HEK293 (cell line): ENCODE data around the gene ZBTB14.

Experiments
- CTCF ChIA-PET: fragments of 350-600 bp; formaldehyde crosslinking; extraction: SDS; loops from one replicate; lab custom pipeline; 2021; ENCODE audit warnings: antibody characterized with exemption; lab: Yijun Ruan, JAX
- POLR2A ChIA-PET: fragments of 300-600 bp; formaldehyde crosslinking; extraction: SDS; loops from one replicate; lab custom pipeline; 2020; ENCODE audit warnings: antibody characterized with exemption, inconsistent platforms; lab: Yijun Ruan, JAX
- H3K27ac ChIP-seq: fragments of 200-500 bp; sonication (Bioruptor generic); 2 replicates; pipeline ENCODE4 v1.5.1; 2014; ENCODE audit warnings: low read depth, low read length, control low read depth, inconsistent platforms; ENCODE audit errors: extremely low read depth
- H3K36me3 ChIP-seq, 2 experiments: fragments of 200-500 bp in 1 of 2; sonication (Bioruptor generic) in 1 of 2; 1 replicate in 1 of 2; 2 replicates in 1 of 2; pipeline ENCODE4 v1.5.1; 2014 to 2017; ENCODE audit warnings: inconsistent platforms in 2 of 2, low read length in 2 of 2; ENCODE audit not compliant: control insufficient read depth in 2 of 2, insufficient read depth in 1 of 2
- H3K4me1 ChIP-seq: fragments of 200-500 bp; sonication (Bioruptor generic); 2 replicates; pipeline ENCODE4 v1.5.1; 2014; ENCODE audit warnings: mild to moderate bottlenecking, low read length, inconsistent platforms; ENCODE audit not compliant: control insufficient read depth, insufficient read depth
- H3K4me3 ChIP-seq: 2 replicates; pipeline ENCODE4 v1.5.1; 2011; ENCODE audit warnings: low read depth, mild to moderate bottlenecking, control low read depth, low read length, moderate library complexity
- H3K9me3 ChIP-seq: fragments of 200-500 bp; sonication (Bioruptor generic); 2 replicates; pipeline ENCODE4 v1.5.1; 2014; ENCODE audit warnings: low read depth, low read length, inconsistent platforms; ENCODE audit not compliant: control insufficient read depth, insufficient read depth
- YY2 ChIP-seq: fragments of 450-650 bp; formaldehyde crosslinking; IDR thresholded peaks from 2 replicates; pipeline ENCODE4 v1.5.1; 2016; ENCODE audit warnings: missing biosample characterization, missing genetic modification characterization
- ZBTB11 ChIP-seq: fragments of 450-650 bp; formaldehyde crosslinking; conservative IDR thresholded peaks from 2 replicates; pipeline ENCODE4 v1.5.1; 2016; ENCODE audit warnings: low read depth, missing biosample characterization, missing genetic modification characterization
- ZNF214 ChIP-seq: fragments of 450-650 bp; formaldehyde crosslinking; IDR thresholded peaks from 2 replicates; pipeline ENCODE4 v1.5.1; 2017; ENCODE audit warnings: missing biosample characterization, mild to moderate bottlenecking, missing genetic modification characterization, borderline replicate concordance
- ZNF26 ChIP-seq: fragments of 450-650 bp; formaldehyde crosslinking; IDR thresholded peaks from 2 replicates; pipeline ENCODE4 v1.5.1; 2016; ENCODE audit warnings: missing biosample characterization, missing genetic modification characterization
- ZNF280D ChIP-seq: fragments of 450-650 bp; formaldehyde crosslinking; IDR thresholded peaks from 2 replicates; pipeline ENCODE4 v1.5.1; 2016; ENCODE audit warnings: missing biosample characterization, missing genetic modification characterization
- ZNF37A ChIP-seq: fragments of 450-650 bp; IDR thresholded peaks from 2 replicates; pipeline ENCODE4 v1.5.1; 2018; ENCODE audit warnings: missing biosample characterization, missing genetic modification characterization
- ZNF398 ChIP-seq: fragments of 450-650 bp; formaldehyde crosslinking; IDR thresholded peaks from 2 replicates; pipeline ENCODE4 v1.5.1; 2017; ENCODE audit warnings: missing biosample characterization, missing genetic modification characterization
- ZNF488 ChIP-seq: fragments of 450-650 bp; formaldehyde crosslinking; IDR thresholded peaks from 2 replicates; pipeline ENCODE4 v1.5.1; 2016; ENCODE audit warnings: missing biosample characterization, missing genetic modification characterization
- ZNF510 ChIP-seq: fragments of 450-650 bp; formaldehyde crosslinking; IDR thresholded peaks from 2 replicates; pipeline ENCODE4 v1.5.1; 2018; ENCODE audit warnings: mild to moderate bottlenecking, missing genetic modification characterization, missing biosample characterization; ENCODE audit not compliant: insufficient replicate concordance
- ZNF529 ChIP-seq: fragments of 450-650 bp; formaldehyde crosslinking; IDR thresholded peaks from 2 replicates; pipeline ENCODE4 v1.5.1; 2017; ENCODE audit warnings: missing genetic modification characterization, missing biosample characterization; ENCODE audit not compliant: insufficient replicate concordance
- ZNF530 ChIP-seq: fragments of 450-650 bp; formaldehyde crosslinking; IDR thresholded peaks from 2 replicates; pipeline ENCODE4 v1.5.1; 2016; ENCODE audit warnings: low read depth, missing biosample characterization, missing genetic modification characterization
- ZNF560 ChIP-seq: fragments of 450-650 bp; formaldehyde crosslinking; IDR thresholded peaks from 2 replicates; pipeline ENCODE4 v1.5.1; 2017; ENCODE audit warnings: missing biosample characterization, missing genetic modification characterization, borderline replicate concordance
- ZNF624 ChIP-seq: fragments of 450-650 bp; formaldehyde crosslinking; IDR thresholded peaks from 2 replicates; pipeline ENCODE4 v1.5.1; 2017; ENCODE audit warnings: missing biosample characterization, missing genetic modification characterization
- ZNF629 ChIP-seq: fragments of 450-650 bp; formaldehyde crosslinking; IDR thresholded peaks from 2 replicates; pipeline ENCODE4 v1.5.1; 2017; ENCODE audit warnings: missing biosample characterization, missing genetic modification characterization
- ZNF639 ChIP-seq: fragments of 450-650 bp; formaldehyde crosslinking; IDR thresholded peaks from 2 replicates; pipeline ENCODE4 v1.5.1; 2016; ENCODE audit warnings: missing biosample characterization, missing genetic modification characterization
- ZNF658 ChIP-seq: fragments of 450-650 bp; formaldehyde crosslinking; IDR thresholded peaks from 2 replicates; pipeline ENCODE4; 2016; ENCODE audit warnings: missing biosample characterization, missing genetic modification characterization
- ZNF707 ChIP-seq: fragments of 450-650 bp; formaldehyde crosslinking; IDR thresholded peaks from 2 replicates; pipeline ENCODE4 v1.5.1; 2016; ENCODE audit warnings: missing biosample characterization, missing genetic modification characterization
- ZNF777 ChIP-seq: fragments of 450-650 bp; formaldehyde crosslinking; IDR thresholded peaks from 2 replicates; pipeline ENCODE4 v1.5.1; 2017; ENCODE audit warnings: missing biosample characterization, missing genetic modification characterization, borderline replicate concordance
- TF ChIP-seq, protein P1 (sequence below): fragments of 450-650 bp; IDR thresholded peaks from 2 replicates; pipeline ENCODE4 v1.5.1; 2018; ENCODE audit warnings: missing biosample characterization, mild to moderate bottlenecking, missing genetic modification characterization

ZBTB14 gene

DNA sequence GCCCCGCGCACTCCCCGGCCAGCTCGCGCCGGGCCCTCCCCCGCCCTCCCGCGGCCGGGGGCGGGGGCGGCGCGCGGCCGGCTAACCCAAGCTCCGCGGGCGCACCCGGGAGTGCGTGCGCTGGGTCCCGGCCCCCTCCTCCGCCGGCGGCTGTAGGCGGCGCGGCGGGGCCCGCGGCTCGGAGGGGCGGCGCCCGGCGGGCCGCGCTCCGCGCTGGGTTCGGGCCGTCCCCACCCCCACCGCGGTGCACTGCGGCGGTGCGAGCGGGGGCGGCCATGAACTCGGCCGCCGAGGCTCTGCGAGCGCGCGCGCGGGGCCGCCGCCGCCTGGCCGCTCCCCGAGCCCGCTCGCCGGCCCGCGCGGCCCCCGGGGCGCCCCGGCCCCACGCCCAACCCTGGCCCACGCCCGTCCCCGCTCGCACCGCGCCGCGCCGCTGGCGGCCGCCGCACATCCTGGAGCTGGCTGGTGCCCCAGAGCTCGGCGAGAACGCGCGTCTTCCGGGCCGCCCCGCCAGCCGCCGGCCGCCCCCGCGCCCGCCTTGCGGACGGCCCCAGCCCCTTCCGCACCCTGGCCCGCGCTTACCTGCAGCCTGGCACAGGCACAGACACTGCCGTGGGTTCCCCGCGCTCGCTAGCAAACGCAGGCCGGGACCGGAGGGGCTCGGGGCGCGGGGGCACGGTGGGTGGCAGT, at the start of gene ZBTB14:
ZBTB14 (minus strand) TSS at position 496 of the 690 bp plus-strand sequence. CDS start 2,480 bp downstream, outside the sequence.
- TF ChIP-seq ZNF624, result no peak
- TF ChIP-seq ZNF530 (tag by site-specific recombination), result no peak
- no peak for TF ChIP-seq YY2 (tag by site-specific recombination)
- TF ChIP-seq ZNF214, result no peak
- TF ChIP-seq ZNF707, result no peak
- TF ChIP-seq ZNF280D, result no peak
- no peak for TF ChIP-seq ZNF37A (tag by site-specific recombination)
- no peak for TF ChIP-seq ZNF629
- TF ChIP-seq ZNF510 (tag by site-specific recombination), result no peak
- TF ChIP-seq, protein P1, sequence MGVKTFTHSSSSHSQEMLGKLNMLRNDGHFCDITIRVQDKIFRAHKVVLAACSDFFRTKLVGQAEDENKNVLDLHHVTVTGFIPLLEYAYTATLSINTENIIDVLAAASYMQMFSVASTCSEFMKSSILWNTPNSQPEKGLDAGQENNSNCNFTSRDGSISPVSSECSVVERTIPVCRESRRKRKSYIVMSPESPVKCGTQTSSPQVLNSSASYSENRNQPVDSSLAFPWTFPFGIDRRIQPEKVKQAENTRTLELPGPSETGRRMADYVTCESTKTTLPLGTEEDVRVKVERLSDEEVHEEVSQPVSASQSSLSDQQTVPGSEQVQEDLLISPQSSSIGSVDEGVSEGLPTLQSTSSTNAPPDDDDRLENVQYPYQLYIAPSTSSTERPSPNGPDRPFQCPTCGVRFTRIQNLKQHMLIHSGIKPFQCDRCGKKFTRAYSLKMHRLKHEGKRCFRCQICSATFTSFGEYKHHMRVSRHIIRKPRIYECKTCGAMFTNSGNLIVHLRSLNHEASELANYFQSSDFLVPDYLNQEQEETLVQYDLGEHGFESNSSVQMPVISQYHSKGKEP, result no peak
- no peak for TF ChIP-seq ZNF26 (tag by site-specific recombination)
- POLR2A ChIA-PET, result interaction anchor here (0.8 to 4.0 kb wide), 5 partner anchors 10 to 334 kb away, joined by 3 to 39 read pairs (median 6); no protein-coding TSS in a partner anchor

GRCh38 chr18:5339202-5339834, 43.8 kb upstream of the ZBTB14 start:
- POLR2A ChIA-PET, result no interaction called here
- Histone ChIP-seq H3K27ac (no peak overlapping the region), H3K4me1 (no peaks in the 10 kb centered on the region), H3K4me3 (no peak overlapping the region), H3K9me3 (no peaks in the 10 kb centered on the region), H3K36me3 (no peaks in the 10 kb centered on the region)
- CTCF ChIA-PET, result no interaction called here
- TF ChIP-seq ZNF488 (tag by site-specific recombination) (no peak), ZNF529 (no peak), ZNF777 (tag by site-specific recombination) (no peak), ZNF398 (no peak), ZBTB11 (tag by site-specific recombination) (no peak), ZNF560 (tag by site-specific recombination) (no peak), ZNF639 (no peak), ZNF658 (no peak)

More for the DNA sequence above, at the start of gene ZBTB14:
- H3K4me3 ChIP-seq, result peak within 1 kb of the TSS; percentile 75
- CTCF ChIA-PET, result no interaction called here
- H3K36me3 ChIP-seq, result peaks cover 7 to 24% of the 10 kb centered on the region in 2 experiments; a peak in 2 of 3 replicates
- H3K9me3 ChIP-seq, result no peaks in the 10 kb centered on the region
- H3K27ac ChIP-seq, result peak within 1 kb of the TSS; percentile 98
- no peaks in the 10 kb centered on the region; the same call in 1 of the 2 replicates for H3K4me1 ChIP-seq
